Astrocyte (in vitro differentiated cells and primary cell): ENCODE results near the gene HEATR5A. TPM values are rescaled to one million over a fixed set of nuclear protein-coding genes. Genes with fewer than 3 reads are reported as not detected.

Experiments used
- DNase-seq: peaks from one replicate; pipeline ENCODE4 v3.0.0-alpha.2; 2010; ENCODE audit warnings: low read depth
- FAIRE-seq: peaks from 2 replicates; lab custom pipeline; 2011; peaks lifted over from hg19 to GRCh38; lab: Jason Lieb, UNC
- H2AFZ ChIP-seq: 2 replicates; pipeline ENCODE4 v1.6.0; 2012; ENCODE audit warnings: low read depth, low read length, inconsistent platforms
- H3K27ac ChIP-seq: 2 replicates; pipeline ENCODE4 v1.5.1; 2011; ENCODE audit warnings: low read depth, low read length, inconsistent platforms
- H3K27me3 ChIP-seq: 2 replicates; pipeline ENCODE4 v1.6.0; 2011; ENCODE audit warnings: low read length, inconsistent platforms; ENCODE audit not compliant: insufficient read depth
- H3K36me3 ChIP-seq: 2 replicates; pipeline ENCODE4 v1.5.1; 2011; ENCODE audit warnings: low read length, inconsistent platforms; ENCODE audit not compliant: insufficient read depth
- H3K4me1 ChIP-seq: 2 replicates; pipeline ENCODE4 v1.5.1; 2011; ENCODE audit warnings: low read length, inconsistent platforms; ENCODE audit not compliant: insufficient read depth
- H3K4me2 ChIP-seq: 2 replicates; pipeline ENCODE4 v1.6.0; 2012; ENCODE audit warnings: low read length, inconsistent platforms
- H3K4me3 ChIP-seq: 2 replicates; pipeline ENCODE4 v1.5.1; 2011; ENCODE audit warnings: low read depth, mild to moderate bottlenecking, low read length, inconsistent platforms; ENCODE audit not compliant: insufficient read depth
- H3K79me2 ChIP-seq: 2 replicates; pipeline ENCODE4 v1.6.0; 2012; ENCODE audit warnings: mild to moderate bottlenecking, low read length, inconsistent platforms; ENCODE audit not compliant: insufficient read depth
- H3K9ac ChIP-seq: 2 replicates; pipeline ENCODE4 v1.6.0; 2012; ENCODE audit warnings: mild to moderate bottlenecking, low read length, inconsistent platforms
- H3K9me3 ChIP-seq: 2 replicates; pipeline ENCODE4 v1.5.1; 2012; ENCODE audit warnings: low read depth, mild to moderate bottlenecking, low read length, inconsistent platforms; ENCODE audit not compliant: insufficient read depth
- H4K20me1 ChIP-seq: 2 replicates; pipeline ENCODE4 v1.6.0; 2012; ENCODE audit warnings: low read length, inconsistent platforms; ENCODE audit not compliant: insufficient read depth
- H3K27ac Mint-ChIP-seq: one replicate; pipeline ENCODE4 v1.8.0; 2021; ENCODE audit warnings: mild to moderate bottlenecking, mixed read lengths; ENCODE audit not compliant: unreplicated experiment
- H3K27me3 Mint-ChIP-seq: one replicate; pipeline ENCODE4 v1.8.0; 2021; ENCODE audit warnings: low read depth, mixed read lengths; ENCODE audit not compliant: unreplicated experiment
- H3K36me3 Mint-ChIP-seq: one replicate; pipeline ENCODE4 v1.8.0; 2021; ENCODE audit warnings: low read depth, mixed read lengths; ENCODE audit not compliant: unreplicated experiment
- H3K4me1 Mint-ChIP-seq: one replicate; pipeline ENCODE4 v1.8.0; 2021; ENCODE audit warnings: low read depth, mixed read lengths; ENCODE audit not compliant: unreplicated experiment
- H3K4me3 Mint-ChIP-seq: one replicate; pipeline ENCODE4 v1.8.0; 2021; ENCODE audit warnings: mild to moderate bottlenecking, moderate library complexity, mixed read lengths; ENCODE audit not compliant: unreplicated experiment
- H3K9me3 Mint-ChIP-seq: one replicate; pipeline ENCODE4 v1.8.0; 2021; ENCODE audit warnings: mild to moderate bottlenecking, mixed read lengths; ENCODE audit not compliant: unreplicated experiment
- CTCF ChIP-seq: IDR thresholded peaks from 2 replicates; pipeline ENCODE4 v1.5.1; 2011; ENCODE audit warnings: low read depth, mild to moderate bottlenecking, inconsistent platforms, low read length, moderate library complexity; ENCODE audit not compliant: insufficient read depth
- EZH2 ChIP-seq: IDR thresholded peaks from 2 replicates; pipeline ENCODE4 v1.6.1; 2012; ENCODE audit warnings: mild to moderate bottlenecking, low read length, inconsistent platforms; ENCODE audit not compliant: insufficient read depth
- total RNA-seq: library from RNA; stranded (reverse); gene quantifications from 2 replicates; pipeline ENCODE4 v1.2.1, GENCODE V29; 2021

Gene HEATR5A
- total RNA-seq, 1 donor from 2014 or later: 50.7 TPM

DNA sequence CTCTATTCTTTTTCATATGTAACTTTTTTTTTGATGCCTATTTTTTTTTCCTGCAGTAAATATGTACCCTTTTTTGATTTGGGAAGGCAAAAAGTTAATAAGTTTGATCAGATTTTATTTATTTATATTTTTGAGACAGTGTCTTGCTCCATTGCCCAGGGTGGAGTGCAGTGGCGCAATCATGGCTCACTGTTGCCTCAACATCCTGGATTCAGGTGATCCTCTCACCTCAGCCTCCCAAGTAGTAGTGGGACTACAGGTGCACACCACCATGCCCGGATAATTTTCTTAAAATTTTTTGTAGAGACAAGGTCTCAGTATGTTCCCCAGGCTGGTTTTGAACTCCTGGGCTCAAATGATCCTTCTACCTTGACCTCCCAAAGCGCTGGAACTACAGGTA lies 79.1 kb downstream of the HEATR5A start:
- Histone ChIP-seq H2AFZ (no peak overlapping the region), H3K79me2 (no peaks in the 10 kb centered on the region), H4K20me1 (no peaks in the 10 kb centered on the region), H3K9ac (no peak overlapping the region), H3K9me3 (no peaks in the 10 kb centered on the region), H3K4me2 (no peak overlapping the region), H3K4me3 (no peak overlapping the region), H3K4me1 (no peaks in the 10 kb centered on the region), H3K27me3 (no peaks in the 10 kb centered on the region), H3K27ac (no peak overlapping the region), H3K36me3 (peaks cover 4% of the 10 kb centered on the region)
- Mint-ChIP-seq H3K4me1 (no peaks in the 10 kb centered on the region), H3K4me3 (no peak overlapping the region), H3K27ac (no peak overlapping the region), H3K27me3 (no peaks in the 10 kb centered on the region), H3K36me3 (peaks cover under 1% of the 10 kb centered on the region), H3K9me3 (no peaks in the 10 kb centered on the region)
- FAIRE-seq: no peak
- TF ChIP-seq CTCF (no peak), EZH2 (no peak)
- no peak for DNase-seq

- no peak overlapping the region for H3K27ac Mint-ChIP-seq
- H3K4me3 ChIP-seq: no peak overlapping the region
These were observed 79.9 kb downstream of the HEATR5A start for GRCh38 chr14:31340297-31341063.

More at GRCh38 chr14:31340297-31341063, 79.9 kb downstream of the HEATR5A start:
- Histone ChIP-seq H3K79me2 (no peaks in the 10 kb centered on the region), H3K4me1 (no peaks in the 10 kb centered on the region), H3K9ac (no peak overlapping the region), H4K20me1 (no peaks in the 10 kb centered on the region), H3K36me3 (peaks cover 4% of the 10 kb centered on the region), H3K27me3 (no peaks in the 10 kb centered on the region), H2AFZ (no peak overlapping the region), H3K4me2 (no peak overlapping the region), H3K27ac (no peak overlapping the region), H3K9me3 (no peaks in the 10 kb centered on the region)
- Mint-ChIP-seq H3K4me3 (no peak overlapping the region), H3K4me1 (no peaks in the 10 kb centered on the region), H3K36me3 (no peaks in the 10 kb centered on the region), H3K27me3 (no peaks in the 10 kb centered on the region), H3K9me3 (no peaks in the 10 kb centered on the region)
- no peak for FAIRE-seq
- no peak for DNase-seq
- TF ChIP-seq EZH2 (no peak), CTCF (no peak)
